ENCODE results near the gene AGBL5. TPM values are rescaled to one million over a fixed set of nuclear protein-coding genes. Genes with fewer than 3 reads are reported as not detected.

Gene AGBL5
- total RNA-seq, 1 donor from 2014 or later: 13.8 TPM

DNA sequence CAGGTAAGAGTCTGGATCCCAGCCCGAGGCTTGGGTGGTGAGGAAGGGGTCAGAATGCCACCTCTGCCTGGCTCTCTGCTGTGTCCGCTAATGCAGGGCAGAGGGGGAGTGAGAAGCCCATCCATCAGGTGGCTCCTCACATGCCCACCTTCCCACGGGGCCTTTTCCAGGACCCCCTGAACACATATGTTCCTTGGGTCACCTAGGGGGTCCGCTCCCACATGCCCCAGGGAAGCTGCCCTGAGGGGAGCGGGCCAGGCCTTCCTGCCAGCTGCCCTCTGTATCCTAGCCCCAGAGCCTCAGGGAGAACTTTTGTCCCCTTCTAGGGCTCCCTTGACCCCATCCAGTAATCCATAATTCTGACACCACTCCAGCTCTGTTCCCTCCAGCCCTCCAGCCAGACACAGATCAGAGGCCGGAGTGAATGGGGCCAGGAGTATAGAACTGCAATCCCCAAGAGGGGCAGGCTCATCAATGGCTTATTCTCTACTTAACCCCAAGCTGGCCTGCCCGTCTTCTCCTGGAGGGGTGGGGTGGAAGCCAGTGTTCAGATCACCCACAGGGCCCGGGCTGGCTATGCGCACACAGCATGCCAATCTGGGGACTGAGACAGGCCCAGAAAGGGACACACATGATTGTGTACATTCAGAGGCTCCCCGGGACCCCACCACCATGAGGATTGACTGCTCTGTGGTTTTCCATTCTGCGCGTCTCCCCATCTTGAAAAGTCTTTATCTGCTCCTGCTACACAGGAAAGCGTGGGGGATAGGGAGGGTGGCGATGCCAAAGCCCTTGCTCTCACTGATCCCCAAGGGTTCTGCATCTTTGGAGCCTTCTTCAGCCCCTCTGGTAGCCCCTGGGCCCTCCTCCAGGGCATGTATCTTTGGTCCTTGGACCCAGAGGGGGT is 28.0 kb downstream of the AGBL5 start:
- Mint-ChIP-seq H3K27ac (peak overlapping the region; percentile 71), H3K27me3 (ENCODE audit: insufficient read depth) (no peaks in the 10 kb centered on the region), H3K9me3 (no peaks in the 10 kb centered on the region), H3K36me3 (ENCODE audit: low read depth) (no peaks in the 10 kb centered on the region), H3K4me1 (ENCODE audit: low read depth) (peaks cover 61% of the 10 kb centered on the region), H3K4me3 (no peak overlapping the region)
- intact Hi-C loops (cut with micrococcal nuclease): loop anchor here (10.0 kb wide), 1 partner anchor 405 kb away; the partner anchor contains the start of gene IFT172
- no peak for DNase-seq (ENCODE audit: low spot score)

DNA sequence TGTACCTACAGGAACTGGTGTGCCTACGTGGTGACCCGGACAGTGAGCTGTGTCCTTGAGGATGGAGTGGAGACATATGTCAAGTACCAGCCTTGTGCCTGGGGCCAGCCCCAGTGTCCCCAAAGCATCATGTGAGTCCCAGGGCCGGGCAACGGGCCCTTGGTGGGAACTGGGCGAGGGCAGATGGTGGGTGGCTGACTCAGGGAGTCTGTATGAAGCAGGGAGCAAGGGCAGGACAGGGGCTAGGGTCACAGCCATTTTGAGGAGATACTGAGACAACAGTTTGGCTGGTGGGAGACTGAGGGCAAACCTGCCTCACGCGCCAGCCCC is 28.6 kb downstream of the AGBL5 start:
- Mint-ChIP-seq H3K27ac (peak overlapping the region; percentile 71), H3K36me3 (ENCODE audit: low read depth) (no peaks in the 10 kb centered on the region), H3K9me3 (no peaks in the 10 kb centered on the region), H3K4me3 (no peak overlapping the region), H3K27me3 (ENCODE audit: insufficient read depth) (no peaks in the 10 kb centered on the region), H3K4me1 (ENCODE audit: low read depth) (peaks cover 60% of the 10 kb centered on the region)
- intact Hi-C loops (cut with micrococcal nuclease): loop anchor here (10.0 kb wide), 1 partner anchor 405 kb away; the partner anchor contains the start of gene IFT172
- DNase-seq (ENCODE audit: low spot score): no peak

DNA sequence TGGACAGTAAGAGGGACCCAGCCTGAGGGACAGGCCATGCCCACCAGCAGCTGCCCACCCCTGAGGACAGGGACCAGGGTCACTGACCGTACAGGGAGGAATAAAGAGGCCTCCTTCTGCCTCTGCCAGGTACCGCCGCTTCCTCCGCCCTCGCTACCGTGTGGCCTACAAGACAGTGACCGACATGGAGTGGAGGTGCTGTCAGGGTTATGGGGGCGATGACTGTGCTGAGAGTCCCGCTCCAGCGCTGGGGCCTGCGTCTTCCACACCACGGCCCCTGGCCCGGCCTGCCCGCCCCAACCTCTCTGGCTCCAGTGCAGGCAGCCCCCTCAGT is 29.1 kb downstream of the AGBL5 start:
- intact Hi-C loops (cut with micrococcal nuclease): loop anchor here (10.0 kb wide), 1 partner anchor 404 kb away; the partner anchor contains the start of gene IFT172
- Mint-ChIP-seq H3K36me3 (ENCODE audit: low read depth) (no peaks in the 10 kb centered on the region), H3K4me1 (ENCODE audit: low read depth) (peaks cover 60% of the 10 kb centered on the region), H3K27me3 (ENCODE audit: insufficient read depth) (no peaks in the 10 kb centered on the region), H3K27ac (peak overlapping the region; percentile 99), H3K4me3 (peak overlapping the region; percentile 77), H3K9me3 (no peaks in the 10 kb centered on the region)
- no peak for DNase-seq (ENCODE audit: low spot score)

DNA sequence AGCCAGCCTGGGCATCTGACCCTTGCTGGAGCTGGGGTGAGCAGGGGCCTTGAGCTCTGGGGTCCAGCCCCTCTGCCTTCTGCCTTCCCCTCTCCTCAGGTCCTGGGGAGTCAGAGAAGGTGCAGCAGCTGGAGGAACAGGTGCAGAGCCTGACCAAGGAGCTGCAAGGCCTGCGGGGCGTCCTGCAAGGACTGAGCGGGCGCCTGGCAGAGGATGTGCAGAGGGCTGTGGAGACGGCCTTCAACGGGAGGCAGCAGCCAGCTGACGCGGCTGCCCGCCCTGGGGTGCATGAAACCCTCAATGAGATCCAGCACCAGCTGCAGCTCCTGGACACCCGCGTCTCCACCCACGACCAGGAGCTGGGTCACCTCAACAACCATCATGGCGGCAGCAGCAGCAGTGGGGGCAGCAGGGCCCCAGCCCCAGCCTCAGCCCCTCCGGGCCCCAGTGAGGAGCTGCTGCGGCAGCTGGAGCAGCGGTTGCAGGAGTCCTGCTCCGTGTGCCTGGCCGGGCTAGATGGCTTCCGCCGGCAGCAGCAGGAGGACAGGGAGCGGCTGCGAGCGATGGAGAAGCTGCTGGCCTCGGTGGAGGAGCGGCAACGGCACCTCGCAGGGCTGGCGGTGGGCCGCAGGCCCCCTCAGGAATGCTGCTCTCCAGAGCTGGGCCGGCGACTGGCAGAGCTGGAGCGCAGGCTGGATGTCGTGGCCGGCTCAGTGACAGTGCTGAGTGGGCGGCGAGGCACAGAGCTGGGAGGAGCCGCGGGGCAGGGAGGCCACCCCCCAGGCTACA is 30.7 kb downstream of the AGBL5 start:
- H3K4me3 Mint-ChIP-seq: no peak overlapping the region
- no peak for DNase-seq (ENCODE audit: low spot score)
- H3K36me3 Mint-ChIP-seq (ENCODE audit: low read depth): no peaks in the 10 kb centered on the region
- intact Hi-C loops (cut with micrococcal nuclease): loop anchor here (1.0 to 10.0 kb wide), 8 partner anchors 11 to 403 kb away; partner anchors contain the start of genes AGBL5, ATRAID, EIF2B4 and GTF3C2
- H3K27ac Mint-ChIP-seq: peak overlapping the region; percentile 99
- H3K27me3 Mint-ChIP-seq (ENCODE audit: insufficient read depth): no peaks in the 10 kb centered on the region
- H3K9me3 Mint-ChIP-seq: no peaks in the 10 kb centered on the region
- peaks cover 45% of the 10 kb centered on the region for H3K4me1 Mint-ChIP-seq (ENCODE audit: low read depth)

DNA sequence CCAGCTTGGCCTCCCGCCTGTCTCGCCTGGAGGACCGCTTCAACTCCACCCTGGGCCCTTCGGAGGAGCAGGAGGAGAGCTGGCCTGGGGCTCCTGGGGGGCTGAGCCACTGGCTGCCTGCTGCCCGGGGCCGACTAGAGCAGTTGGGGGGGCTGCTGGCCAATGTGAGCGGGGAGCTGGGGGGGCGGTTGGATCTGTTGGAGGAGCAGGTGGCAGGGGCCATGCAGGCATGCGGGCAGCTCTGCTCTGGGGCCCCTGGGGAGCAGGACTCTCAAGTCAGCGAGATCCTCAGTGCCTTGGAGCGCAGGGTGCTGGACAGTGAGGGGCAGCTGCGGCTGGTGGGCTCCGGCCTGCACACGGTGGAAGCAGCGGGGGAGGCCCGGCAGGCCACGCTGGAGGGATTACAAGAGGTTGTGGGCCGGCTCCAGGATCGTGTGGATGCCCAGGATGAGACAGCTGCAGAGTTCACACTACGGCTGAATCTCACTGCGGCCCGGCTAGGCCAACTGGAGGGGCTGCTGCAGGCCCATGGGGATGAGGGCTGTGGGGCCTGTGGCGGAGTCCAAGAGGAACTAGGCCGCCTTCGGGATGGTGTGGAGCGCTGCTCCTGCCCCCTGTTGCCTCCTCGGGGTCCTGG is 31.4 kb downstream of the AGBL5 start:
- no peak for DNase-seq (ENCODE audit: low spot score)
- H3K4me3 Mint-ChIP-seq: no peak overlapping the region
- H3K27me3 Mint-ChIP-seq (ENCODE audit: insufficient read depth): no peaks in the 10 kb centered on the region
- no peaks in the 10 kb centered on the region for H3K9me3 Mint-ChIP-seq
- intact Hi-C loops (cut with micrococcal nuclease): loop anchor here (10.0 kb wide), 1 partner anchor 402 kb away; the partner anchor contains the start of gene IFT172
- no peak overlapping the region for H3K27ac Mint-ChIP-seq
- peaks cover 40% of the 10 kb centered on the region for H3K4me1 Mint-ChIP-seq (ENCODE audit: low read depth)
- H3K36me3 Mint-ChIP-seq (ENCODE audit: low read depth): no peaks in the 10 kb centered on the region

DNA sequence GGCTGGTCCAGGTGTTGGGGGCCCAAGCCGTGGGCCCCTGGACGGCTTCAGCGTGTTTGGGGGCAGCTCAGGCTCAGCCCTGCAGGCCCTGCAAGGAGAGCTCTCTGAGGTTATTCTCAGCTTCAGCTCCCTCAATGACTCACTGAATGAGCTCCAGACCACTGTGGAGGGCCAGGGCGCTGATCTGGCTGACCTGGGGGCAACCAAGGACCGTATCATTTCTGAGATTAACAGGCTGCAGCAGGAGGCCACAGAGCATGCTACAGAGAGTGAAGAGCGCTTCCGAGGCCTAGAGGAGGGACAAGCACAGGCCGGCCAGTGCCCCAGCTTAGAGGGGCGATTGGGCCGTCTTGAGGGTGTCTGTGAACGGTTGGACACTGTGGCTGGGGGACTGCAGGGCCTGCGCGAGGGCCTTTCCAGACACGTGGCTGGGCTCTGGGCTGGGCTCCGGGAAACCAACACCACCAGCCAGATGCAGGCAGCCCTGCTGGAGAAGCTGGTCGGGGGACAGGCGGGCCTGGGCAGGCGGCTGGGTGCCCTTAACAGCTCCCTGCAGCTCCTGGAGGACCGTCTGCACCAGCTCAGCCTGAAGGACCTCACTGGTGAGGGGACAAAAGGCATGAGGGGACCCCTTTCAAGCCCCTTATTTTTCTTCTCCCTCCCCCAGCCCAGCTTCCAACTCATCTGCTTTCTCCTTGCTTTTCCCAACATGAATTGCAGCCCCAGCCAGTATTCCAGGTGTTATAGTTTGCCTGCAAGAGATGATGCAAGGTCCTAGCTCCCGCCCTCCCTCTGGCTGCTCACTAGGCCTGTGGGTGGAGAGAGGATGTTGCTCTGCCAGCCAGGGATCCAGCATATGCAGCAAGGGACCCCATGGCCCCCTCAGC is 32.2 kb downstream of the AGBL5 start:
- Mint-ChIP-seq H3K4me3 (no peak overlapping the region), H3K27ac (peak overlapping the region; percentile 55), H3K9me3 (no peaks in the 10 kb centered on the region), H3K4me1 (ENCODE audit: low read depth) (peaks cover 38% of the 10 kb centered on the region), H3K36me3 (ENCODE audit: low read depth) (no peaks in the 10 kb centered on the region), H3K27me3 (ENCODE audit: insufficient read depth) (no peaks in the 10 kb centered on the region)
- no peak for DNase-seq (ENCODE audit: low spot score)
- intact Hi-C loops (cut with micrococcal nuclease): loop anchor here (10.0 kb wide), 1 partner anchor 401 kb away; the partner anchor contains the start of gene IFT172

GRCh38 chr2:27084297-27085061 is 33.0 kb downstream of the AGBL5 start:
- H3K4me3 Mint-ChIP-seq: peak overlapping the region; percentile 89
- intact Hi-C loops (cut with micrococcal nuclease): loop anchor here (10.0 kb wide), 1 partner anchor 400 kb away; the partner anchor contains the start of gene IFT172
- peaks cover 38% of the 10 kb centered on the region for H3K4me1 Mint-ChIP-seq (ENCODE audit: low read depth)

DNA sequence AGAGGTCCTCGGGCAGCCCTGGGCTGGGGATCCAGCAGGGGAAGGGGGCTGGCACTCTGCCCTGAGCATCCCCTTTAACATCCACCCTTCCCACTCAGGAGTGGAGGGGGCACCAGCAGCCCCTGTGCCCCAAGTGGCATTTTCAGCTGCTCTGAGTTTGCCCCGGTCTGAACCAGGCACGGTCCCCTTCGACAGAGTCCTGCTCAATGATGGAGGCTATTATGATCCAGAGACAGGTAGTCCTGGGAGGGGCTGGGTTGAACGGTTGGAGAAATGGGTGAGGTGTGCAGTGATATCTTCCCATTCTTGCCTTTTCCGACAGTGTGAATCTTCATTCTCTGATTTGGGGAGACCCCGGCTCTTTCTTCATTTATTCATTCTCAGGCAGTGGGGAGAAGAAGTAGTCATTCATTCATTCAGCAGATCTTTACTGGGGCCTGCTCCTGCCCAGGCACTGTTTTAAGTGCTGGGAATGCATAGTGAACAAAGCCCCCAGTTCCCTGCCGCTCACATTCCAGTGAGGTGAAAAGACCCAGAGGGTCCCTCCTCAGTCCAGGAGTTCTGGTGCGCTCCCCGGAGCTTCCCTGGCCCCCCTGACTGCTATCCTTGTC is 33.7 kb downstream of the AGBL5 start:
- peak overlapping the region; percentile 89 for H3K4me3 Mint-ChIP-seq
- H3K4me1 Mint-ChIP-seq (ENCODE audit: low read depth): peaks cover 37% of the 10 kb centered on the region
- no peaks in the 10 kb centered on the region for H3K9me3 Mint-ChIP-seq
- no peaks in the 10 kb centered on the region for H3K27me3 Mint-ChIP-seq (ENCODE audit: insufficient read depth)
- peak overlapping the region; percentile 40 for H3K27ac Mint-ChIP-seq
- DNase-seq (ENCODE audit: low spot score): no peak
- intact Hi-C loops (cut with micrococcal nuclease): loop anchor here (10.0 kb wide), 1 partner anchor 400 kb away; the partner anchor contains the start of gene IFT172
- H3K36me3 Mint-ChIP-seq (ENCODE audit: low read depth): no peaks in the 10 kb centered on the region

More at GRCh38 chr2:27084297-27085061, 33.0 kb downstream of the AGBL5 start:
- H3K36me3 Mint-ChIP-seq (ENCODE audit: low read depth): no peaks in the 10 kb centered on the region
- H3K27me3 Mint-ChIP-seq (ENCODE audit: insufficient read depth): no peaks in the 10 kb centered on the region
- no peaks in the 10 kb centered on the region for H3K9me3 Mint-ChIP-seq
- no peak for DNase-seq (ENCODE audit: low spot score)
- peak overlapping the region; percentile 55 for H3K27ac Mint-ChIP-seq

GRCh38 chr2:27085673-27086089 is 34.2 kb downstream of the AGBL5 start:
- peak overlapping the region; percentile 40 for H3K27ac Mint-ChIP-seq
- H3K36me3 Mint-ChIP-seq (ENCODE audit: low read depth): no peaks in the 10 kb centered on the region
- H3K27me3 Mint-ChIP-seq (ENCODE audit: insufficient read depth): no peaks in the 10 kb centered on the region
- intact Hi-C loops (cut with micrococcal nuclease): loop anchor here (1.0 to 10.0 kb wide), 9 partner anchors 14 to 399 kb away; partner anchors contain the start of genes AGBL5, ATRAID, EIF2B4 and IFT172
- H3K4me1 Mint-ChIP-seq (ENCODE audit: low read depth): peaks cover 32% of the 10 kb centered on the region
- no peaks in the 10 kb centered on the region for H3K9me3 Mint-ChIP-seq
- H3K4me3 Mint-ChIP-seq: peak overlapping the region; percentile 89
- peak; percentile 22 for DNase-seq (ENCODE audit: low spot score)

DNA sequence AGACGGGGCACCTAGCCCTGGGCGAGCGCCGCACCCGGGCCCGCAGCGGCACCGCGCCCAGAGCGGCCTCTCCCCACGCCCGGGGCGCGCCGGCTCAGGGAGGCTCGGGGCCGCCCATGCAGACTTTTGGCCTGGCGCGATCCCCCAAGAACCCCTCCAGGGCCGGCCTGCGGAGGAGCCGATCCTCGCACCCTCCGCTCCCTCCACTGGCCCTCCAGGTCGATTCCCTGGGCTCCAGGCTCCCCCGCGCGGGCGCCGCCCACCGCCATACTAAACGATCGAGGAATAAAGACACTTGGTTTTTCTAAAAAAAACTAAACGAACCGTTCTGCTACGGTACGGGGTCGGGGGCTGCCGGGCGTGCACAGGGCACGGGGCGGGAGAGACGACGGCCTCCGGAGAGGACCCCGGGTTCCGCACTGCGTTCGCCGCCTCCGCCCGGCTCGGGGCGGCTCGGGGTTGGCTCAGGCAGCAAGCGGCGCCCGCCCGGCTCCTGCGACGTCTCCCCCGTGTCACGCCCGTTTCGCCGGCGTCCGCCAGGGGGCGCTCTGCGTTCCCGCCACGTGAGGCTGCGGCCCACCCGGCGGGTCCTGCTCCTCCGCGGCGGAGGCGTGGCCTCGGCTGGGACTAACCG is 34.7 kb downstream of the AGBL5 start:
- intact Hi-C loops (cut with micrococcal nuclease): loop anchor here (1.0 to 10.0 kb wide), 9 partner anchors 15 to 399 kb away; partner anchors contain the start of genes AGBL5, ATRAID, EIF2B4 and IFT172
- no peaks in the 10 kb centered on the region for H3K9me3 Mint-ChIP-seq
- peak overlapping the region; percentile 76 for H3K27ac Mint-ChIP-seq
- peak overlapping the region; percentile 89 for H3K4me3 Mint-ChIP-seq
- no peaks in the 10 kb centered on the region for H3K27me3 Mint-ChIP-seq (ENCODE audit: insufficient read depth)
- H3K4me1 Mint-ChIP-seq (ENCODE audit: low read depth): peaks cover 27% of the 10 kb centered on the region
- H3K36me3 Mint-ChIP-seq (ENCODE audit: low read depth): no peaks in the 10 kb centered on the region
- peak; percentile 99 for DNase-seq (ENCODE audit: low spot score)

All from activated T-helper 1 cell treated with anti-CD3 and anti-CD28 coated beads, Interleukin-12 subunit alpha, Interleukin-12 subunit beta, Interleukin-2, Interleukin-4 antibody, amounts not matched to agents 30 ng/mL and 10 ng/mL and 1 ng/mL, durations not matched to agents 14 hours and 24 hours and 36 hours (primary cell).